Left cardiac atrium (tissue), 4 donors: ENCODE results near the gene HAT1. TPM values are rescaled to one million over a fixed set of nuclear protein-coding genes. Genes with fewer than 3 reads are reported as not detected.
"Not testable (repeated sequence)": the region's sequence is repeated elsewhere in the genome, so short reads cannot be mapped to it uniquely, and the experiment has no call there.

Experiments used
- ATAC-seq, 2 donors: fragments of 200-7000 bp; cut with Tn5 transposase; one replicate each; pipeline ENCODE4 v1.9.1; 2020; ENCODE audit warnings: mild to moderate bottlenecking in 2 of 2, moderate library complexity in 2 of 2
- DNase-seq: peaks from one replicate; pipeline ENCODE4 v3.0.0-alpha.2; 2020
- intact Hi-C, 2 donors: fragments of 100-400 bp; cut with DNase I; formaldehyde crosslinking; loops; one replicate each; pipeline versions ENCODE4 v1.14.1 to v1.15.1; 2022 to 2023
- total RNA-seq, 2 donors: library from RNA; stranded (reverse); fragmentation: NEBNext Ultra II Directional; extraction: Animal tissue kit (Norgen Biotek cat#: 25700); gene quantifications; one replicate each; pipeline ENCODE4 v1.2.1, GENCODE V29; 2021
- donor health status: DM: no; HTN: yes; CAD: no.
- donor health status: DM: no; HTN: yes; CAD: no; lungs with severe emphysema.
- donor health status: DM: yes; HTN: yes; CAD: no.
- donor health status: Dilated cardiomyopathy.

HAT1 gene
- total RNA-seq, 2 donors from 2014 or later: 32.2 to 37.4 TPM

DNA sequence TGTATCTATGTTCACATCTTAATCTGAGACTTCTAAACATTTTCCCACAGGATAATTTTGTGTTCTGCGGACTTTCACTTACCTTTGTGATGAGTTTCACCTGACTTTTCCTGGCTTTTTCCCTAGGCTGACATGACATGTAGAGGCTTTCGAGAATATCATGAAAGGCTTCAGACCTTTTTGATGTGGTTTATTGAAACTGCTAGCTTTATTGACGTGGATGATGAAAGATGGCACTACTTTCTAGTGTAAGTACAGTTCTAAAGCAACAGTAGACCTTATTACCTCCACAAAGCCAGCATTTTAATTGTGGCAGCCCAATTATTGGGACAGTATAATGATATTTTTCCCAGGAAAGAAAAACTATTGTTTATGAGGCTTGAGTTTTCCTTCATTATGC, 43.4 kb downstream of the HAT1 start:
- ATAC-seq (no peak), DNase-seq (no peak)
- intact Hi-C loops: no loop called here

DNA sequence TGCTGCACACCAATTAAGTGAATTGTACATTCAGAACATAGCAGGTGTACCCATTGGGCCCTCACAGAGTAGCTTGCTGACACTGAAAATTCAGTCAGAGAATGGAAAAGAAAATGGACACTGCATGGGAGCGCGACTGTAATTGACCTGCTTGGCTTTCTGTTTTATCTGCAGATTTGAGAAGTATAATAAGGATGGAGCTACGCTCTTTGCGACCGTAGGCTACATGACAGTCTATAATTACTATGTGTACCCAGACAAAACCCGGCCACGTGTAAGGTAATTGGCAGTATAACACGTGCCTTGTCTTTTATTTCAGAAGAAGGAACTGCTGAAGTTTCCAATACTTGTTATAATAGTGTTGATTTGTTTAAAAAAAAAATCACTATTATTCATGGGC, 44.0 kb downstream of the HAT1 start:
- DNase-seq: no peak
- no peak for ATAC-seq
- intact Hi-C loops: no loop called here

DNA sequence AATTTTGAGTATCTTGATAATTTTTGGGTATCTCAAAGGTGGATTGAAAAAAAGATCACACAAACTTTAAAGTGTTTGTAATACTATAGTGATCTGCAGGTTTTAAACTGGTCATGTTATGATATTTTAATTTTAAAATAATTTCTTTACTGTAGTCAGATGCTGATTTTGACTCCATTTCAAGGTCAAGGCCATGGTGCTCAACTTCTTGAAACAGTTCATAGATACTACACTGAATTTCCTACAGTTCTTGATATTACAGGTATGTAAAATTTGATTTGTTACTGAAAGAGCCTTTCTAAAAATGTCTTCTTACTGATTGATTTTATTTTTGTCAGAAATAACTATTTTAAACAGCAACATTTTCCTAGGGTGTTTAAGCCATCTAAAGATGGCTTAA, 44.4 kb downstream of the HAT1 start:
- no peak for ATAC-seq
- intact Hi-C loops: no loop called here

DNA sequence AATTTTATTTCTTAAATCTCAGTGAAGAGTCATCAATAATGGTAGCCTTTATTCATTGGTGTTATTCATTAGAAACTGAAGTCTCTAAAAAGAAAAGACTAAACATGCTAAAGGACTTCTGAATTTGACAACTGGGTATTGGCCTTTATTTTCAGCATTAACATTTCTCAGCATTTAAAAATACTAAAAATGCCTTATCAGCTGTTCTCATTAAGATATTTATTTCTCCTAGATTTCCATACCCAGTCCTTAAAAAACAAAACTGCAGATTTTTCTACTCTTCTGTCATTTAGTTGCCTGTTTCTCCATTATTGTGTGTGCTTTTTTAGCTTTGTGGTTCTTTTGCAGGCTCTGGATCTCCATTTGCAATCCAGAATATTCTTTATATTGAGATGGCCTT, 46.2 kb downstream of the HAT1 start:
- no peak for DNase-seq
- intact Hi-C loops: no loop called here
- ATAC-seq: no peak

More for the DNA sequence above, 44.4 kb downstream of the HAT1 start:
- DNase-seq: no peak

DNA sequence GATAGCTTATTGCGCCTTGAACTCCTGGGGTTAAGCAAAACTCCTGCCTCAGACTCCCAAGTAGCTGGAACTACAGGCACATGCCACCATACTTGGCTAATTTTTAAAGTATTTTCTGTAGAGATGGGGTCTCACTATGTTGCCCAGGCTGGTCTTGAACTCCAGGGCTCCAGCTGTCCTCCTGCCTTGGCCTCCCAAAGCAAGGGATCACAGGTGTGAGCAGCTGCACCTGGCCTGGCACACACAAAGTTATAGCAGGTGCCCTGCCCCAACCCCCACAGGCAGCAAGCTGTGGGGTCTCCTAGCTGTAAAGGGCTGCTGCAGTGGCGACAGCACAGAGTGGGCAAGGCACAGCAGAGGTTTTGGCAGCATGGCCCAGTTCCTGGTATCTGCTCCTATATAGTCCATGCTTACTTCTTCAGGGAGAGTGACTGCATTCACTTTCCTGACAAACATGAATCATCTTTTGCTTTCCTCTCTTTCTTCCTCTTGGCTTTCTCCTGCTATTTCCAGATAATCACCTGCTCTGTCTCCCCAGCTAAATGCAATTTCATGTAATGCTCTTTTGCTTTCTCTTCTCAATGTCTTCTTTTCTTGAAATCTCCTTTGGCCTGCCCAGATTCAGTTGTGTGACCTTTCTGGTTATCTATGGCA, 50.2 kb downstream of the HAT1 start:
- ATAC-seq (no peak), DNase-seq (no peak)
- intact Hi-C loops: no loop called here

DNA sequence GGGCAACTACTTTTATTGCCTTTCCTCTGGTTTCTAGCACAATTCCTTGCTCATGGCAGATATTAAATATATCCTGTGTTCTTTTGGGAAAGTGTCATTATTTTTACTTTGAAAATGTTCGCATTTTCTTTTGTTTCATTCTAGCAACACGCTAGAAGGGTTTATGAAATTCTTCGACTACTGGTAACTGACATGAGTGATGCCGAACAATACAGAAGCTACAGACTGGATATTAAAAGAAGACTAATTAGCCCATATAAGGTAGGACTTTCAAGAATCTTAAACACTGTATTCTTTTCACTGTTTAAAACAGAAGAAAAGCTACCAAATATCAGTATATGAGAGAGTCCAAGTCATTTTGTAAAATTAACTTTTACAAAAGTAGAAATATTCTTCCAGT, 56.8 kb downstream of the HAT1 start:
- DNase-seq (no peak), ATAC-seq (no peak)
- intact Hi-C loops: no loop called here

DNA sequence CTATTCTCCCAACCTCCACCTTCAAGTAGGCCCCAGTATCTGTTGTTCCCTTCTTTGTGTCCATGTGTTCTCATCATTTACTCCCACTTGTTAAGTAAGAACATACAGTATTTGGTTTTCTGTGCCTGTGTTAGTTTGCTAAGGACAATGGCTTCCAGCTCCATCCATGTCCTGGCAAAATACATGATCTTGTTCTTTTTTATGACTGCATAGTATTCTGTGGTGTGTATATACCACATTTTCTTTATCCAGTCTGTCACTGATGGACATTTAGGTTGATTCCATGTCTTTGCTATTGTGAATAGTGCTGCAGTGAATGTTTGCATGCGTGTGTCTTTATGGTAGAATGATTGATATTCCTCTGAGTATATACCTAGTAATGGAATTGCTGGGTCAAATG, 61.7 kb downstream of the HAT1 start:
- ATAC-seq, intact Hi-C loops, DNase-seq: not testable (repeated sequence)

DNA sequence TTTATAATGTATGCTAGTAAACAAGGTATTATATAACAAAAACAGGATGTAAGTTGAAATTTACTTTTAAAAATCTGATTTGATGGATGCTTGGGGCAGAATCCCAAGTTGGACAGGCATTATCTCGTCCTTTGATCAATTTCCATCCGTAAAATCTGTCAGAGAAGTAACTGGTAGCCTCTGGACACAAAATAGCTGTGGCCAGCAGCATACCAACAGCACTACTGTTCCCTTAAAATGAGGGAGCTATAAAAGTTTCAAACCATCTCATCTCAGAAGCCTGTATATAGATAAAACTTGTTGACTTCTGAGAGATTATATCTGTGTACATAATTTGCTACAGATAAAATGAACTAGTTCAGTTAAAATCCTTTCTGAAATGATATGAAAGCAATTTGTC, 62.8 kb downstream of the HAT1 start:
- DNase-seq (no peak), ATAC-seq (no peak)
- intact Hi-C loops: no loop called here

DNA sequence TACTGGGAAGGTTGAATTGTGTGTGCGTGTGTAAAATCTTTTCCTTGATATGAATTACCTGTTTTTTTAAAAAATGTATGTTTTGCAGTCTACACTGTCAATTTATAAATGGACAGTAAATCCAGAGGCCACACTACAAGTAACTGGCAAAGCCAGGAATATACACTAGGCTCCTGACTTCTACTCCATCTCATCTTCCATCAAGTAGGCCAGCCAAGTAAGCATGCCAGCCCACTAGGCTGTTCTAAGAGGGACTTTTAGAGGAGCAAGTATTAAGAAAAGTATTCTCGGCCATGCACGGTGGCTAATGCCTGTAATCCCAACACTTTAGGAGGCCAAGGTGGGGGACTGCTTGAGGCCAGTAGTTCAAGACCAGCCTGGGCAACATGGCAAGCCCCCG, 64.5 kb downstream of the HAT1 start:
- intact Hi-C loops: no loop called here
- no peak for ATAC-seq
- DNase-seq: no peak

DNA sequence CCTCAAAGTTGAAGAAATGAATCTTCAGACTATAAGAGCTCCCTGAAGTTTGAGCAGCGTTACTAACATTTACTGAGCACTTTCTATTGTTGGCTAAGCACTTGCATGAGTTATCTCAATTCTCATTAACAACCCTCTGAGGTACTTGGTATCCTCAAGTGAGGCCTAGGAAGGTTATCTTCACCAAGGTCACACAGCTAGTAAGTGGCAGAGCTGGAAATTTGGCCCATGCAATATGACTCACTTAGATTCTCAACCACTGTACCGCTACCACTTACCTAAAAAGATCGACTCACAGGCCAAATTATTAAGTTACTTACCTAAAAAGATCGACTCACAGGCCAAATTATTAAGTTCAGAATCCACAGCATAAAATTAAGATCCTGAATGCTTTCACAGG, 68.8 kb downstream of the HAT1 start:
- DNase-seq (no peak), ATAC-seq (peak in 1 of 2 donors; percentile 85)
- intact Hi-C loops: no loop called here

DNA sequence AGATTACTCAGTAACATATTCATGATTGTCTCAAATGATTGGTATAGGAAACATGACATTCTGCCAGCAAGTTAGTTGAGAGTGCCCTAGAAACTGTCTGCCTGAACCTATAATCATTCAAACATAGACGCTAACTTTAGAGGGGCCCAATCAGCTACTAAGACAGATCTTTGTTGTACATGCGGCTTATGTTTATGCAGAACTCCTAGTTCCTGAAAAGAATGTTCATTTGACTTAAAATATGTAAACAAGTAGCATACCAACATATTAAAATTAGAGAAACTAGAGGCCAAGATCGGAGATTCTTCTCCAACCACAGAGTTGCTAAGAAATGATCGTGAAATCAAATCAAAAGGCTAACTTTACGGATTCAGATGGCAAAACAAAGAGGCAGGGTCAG, 73.3 kb downstream of the HAT1 start:
- ATAC-seq (no peak), DNase-seq (no peak)
- intact Hi-C loops: no loop called here

DNA sequence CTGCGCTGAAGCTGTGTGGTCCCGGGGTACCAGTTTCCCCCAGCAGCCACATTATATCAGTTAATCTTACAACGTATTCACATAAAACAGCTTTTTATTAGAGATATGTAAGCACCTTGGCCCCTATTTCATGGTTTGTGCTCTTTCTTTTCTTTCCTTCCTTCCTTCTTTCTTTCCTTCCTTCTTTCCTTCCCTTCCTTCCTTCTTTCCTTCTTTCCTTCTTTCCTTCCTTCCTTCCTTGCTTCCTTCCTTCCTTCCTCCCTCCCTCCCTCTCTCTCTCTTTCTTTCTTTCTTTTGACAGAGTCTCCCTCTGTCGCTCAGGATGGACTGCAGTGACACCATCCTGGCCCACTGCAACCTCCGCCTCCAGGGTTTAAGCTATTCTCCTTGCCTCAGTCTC, 73.8 kb downstream of the HAT1 start:
- no peak for ATAC-seq
- DNase-seq: no peak
- intact Hi-C loops: no loop called here

DNA sequence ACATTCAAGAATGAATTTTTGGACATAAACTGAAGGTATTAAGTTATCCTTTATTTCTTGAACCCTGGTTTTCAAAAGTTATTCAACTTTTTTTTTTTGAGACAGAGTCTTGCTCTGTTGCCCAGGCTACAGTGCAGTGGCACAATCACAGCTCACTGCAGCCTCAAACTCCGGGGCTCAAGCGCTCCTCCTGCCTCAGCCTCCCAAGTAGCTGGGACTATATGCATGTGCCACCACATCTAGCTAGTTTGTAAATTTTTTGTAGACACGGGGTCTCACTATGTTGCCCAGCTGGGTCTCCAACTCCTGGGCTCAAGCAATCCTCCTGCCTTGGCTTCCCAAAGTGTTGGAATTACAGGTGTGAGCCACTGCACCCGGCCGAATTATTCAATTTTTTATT, 74.8 kb downstream of the HAT1 start:
- ATAC-seq, DNase-seq, intact Hi-C loops: not testable (repeated sequence)

DNA sequence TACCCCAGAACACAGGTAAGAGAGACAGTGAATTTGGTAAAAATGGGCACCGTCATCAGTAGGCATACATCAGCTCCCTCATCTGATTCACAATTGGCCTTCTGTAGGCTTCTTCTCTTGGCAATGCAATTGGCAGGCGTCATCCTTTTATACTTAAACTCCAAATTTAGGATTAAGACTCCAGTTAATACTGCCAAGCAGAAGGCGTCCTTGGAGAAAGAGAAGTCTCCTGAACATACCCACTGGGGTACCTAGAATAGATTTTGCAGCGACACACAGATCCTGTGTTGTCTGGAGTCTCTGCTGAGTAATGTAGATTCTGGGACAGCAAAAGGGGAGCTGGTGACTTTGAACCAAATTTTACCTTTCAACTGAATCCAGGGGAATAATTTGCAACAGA, 76.9 kb downstream of the HAT1 start:
- intact Hi-C loops: no loop called here
- DNase-seq (no peak), ATAC-seq (peak in 1 of 2 donors; percentile 7)

DNA sequence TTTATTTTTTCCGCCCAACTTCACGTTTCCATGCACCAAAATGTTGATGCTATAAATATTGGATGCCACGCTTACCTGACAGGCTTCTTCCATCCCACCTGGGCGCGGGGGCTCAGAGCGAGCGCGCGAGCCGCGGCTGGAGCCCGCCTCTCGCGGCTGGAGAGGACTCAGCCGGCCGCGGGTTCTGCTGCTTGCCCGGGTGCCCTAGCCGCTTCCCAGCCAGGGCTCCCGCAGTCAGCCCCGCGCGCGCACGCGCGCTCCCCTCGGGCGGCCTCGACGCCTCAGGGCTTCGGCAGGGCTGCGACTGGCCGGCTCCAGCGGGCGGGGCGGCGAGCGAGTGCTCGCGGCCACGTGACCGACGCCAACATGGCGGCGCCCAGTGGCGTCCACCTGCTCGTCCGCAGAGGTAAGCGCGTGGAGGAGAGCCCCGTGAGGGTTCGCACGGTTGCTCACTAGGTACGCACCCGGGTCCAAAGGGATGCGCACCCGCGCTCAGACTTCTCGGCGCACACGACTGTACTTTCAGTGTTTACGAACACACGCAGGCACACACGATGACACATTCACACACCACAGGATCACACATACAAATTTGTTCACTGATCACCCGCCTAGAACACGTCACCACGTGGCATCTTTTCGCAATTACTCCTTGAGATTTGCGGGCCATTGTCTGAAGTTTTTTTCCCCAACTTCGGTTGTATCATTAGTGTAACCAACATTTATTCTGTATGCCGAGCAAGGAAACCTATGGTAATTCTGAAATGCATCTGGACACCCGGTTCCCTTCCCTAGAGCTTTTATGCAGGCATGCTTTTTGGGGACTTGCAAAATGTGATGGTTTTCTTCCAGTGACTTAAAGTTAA, 77.6 kb downstream of the HAT1 start, which contains the start of gene METAP1D:
Gene METAP1D, plus strand, starts transcription at position 350 of the 866 bp plus-strand sequence. Its CDS starts 17 bp downstream, at position 367.
- ATAC-seq (peak; percentile 100), DNase-seq (peak; percentile 94)
- intact Hi-C loops: no loop called here

DNA sequence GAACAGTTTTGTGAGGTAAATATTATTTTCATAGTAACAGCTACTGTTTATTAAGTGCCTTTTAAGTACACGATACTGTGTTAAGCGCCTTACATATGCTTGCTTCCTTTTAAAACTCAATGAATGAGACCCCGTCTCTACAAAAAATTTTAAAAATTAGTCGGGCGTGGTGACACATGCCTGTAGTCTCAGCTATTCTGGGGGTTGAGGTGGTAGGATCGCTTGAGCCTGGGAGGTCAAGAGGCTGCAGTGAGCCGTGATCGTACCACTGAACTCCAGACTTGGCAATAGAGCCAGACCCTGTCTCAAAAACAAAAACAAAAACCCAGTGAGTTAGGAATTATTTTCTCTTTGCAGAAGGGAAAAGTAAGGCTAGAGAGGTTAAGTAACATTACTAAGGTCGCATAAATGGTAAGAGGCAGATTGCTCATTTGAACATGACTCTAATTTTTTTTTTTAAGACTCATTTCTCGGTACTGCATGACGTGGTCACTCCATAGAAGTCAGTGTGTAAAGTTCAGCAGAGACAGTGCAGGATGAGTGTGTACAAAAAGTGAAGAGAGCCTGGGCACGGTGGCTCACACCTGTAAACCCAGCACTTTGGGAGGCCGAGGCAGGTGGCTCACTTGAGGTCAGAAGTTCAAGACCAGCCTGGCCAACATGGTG, 78.6 kb downstream of the HAT1 start:
- no peak for ATAC-seq
- intact Hi-C loops: no loop called here

DNA sequence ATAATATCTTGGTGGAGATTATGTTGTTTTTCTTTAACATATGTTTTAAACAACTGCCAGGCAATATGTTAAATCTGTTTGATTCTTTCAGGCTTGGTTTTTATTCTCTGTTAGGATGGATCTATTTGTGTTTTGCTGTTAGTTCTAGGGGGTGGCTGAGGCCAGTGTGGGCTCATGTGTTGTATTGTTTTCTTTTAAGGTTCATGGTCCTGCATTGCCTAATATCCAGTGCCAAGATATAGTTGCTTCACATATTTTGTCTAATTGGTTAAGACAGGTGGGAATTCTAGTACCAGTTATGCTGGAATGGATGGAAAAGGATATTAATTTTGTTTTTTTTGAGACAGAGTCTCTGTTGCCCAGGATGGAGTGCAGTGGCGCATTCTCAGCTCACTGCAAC, 85.1 kb downstream of the HAT1 start:
- intact Hi-C loops: no loop called here
- no peak for ATAC-seq
- DNase-seq: no peak

More for the DNA sequence above, 78.6 kb downstream of the HAT1 start:
- DNase-seq: no peak

DNA sequence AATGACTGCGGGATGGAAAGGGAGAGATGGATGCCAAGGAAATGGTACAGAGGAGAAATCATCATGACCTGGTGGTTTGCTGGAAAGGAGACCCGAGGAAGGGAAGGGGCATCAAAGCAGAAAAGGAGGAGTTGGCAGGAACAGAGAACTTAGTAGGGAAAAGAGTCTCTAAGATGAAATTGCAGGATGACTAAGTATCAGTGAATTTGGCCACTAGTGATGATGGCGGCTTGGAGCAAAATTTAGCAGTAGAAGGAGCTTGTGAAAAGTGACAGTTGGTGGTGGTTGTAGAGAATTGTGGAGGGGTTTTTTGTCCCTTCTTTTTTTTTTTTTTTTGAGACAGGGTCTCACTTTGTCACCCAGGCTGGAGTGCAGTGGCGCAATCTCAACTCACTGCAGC, 87.6 kb downstream of the HAT1 start:
- intact Hi-C loops: no loop called here
- no peak for ATAC-seq
- DNase-seq: no peak

DNA sequence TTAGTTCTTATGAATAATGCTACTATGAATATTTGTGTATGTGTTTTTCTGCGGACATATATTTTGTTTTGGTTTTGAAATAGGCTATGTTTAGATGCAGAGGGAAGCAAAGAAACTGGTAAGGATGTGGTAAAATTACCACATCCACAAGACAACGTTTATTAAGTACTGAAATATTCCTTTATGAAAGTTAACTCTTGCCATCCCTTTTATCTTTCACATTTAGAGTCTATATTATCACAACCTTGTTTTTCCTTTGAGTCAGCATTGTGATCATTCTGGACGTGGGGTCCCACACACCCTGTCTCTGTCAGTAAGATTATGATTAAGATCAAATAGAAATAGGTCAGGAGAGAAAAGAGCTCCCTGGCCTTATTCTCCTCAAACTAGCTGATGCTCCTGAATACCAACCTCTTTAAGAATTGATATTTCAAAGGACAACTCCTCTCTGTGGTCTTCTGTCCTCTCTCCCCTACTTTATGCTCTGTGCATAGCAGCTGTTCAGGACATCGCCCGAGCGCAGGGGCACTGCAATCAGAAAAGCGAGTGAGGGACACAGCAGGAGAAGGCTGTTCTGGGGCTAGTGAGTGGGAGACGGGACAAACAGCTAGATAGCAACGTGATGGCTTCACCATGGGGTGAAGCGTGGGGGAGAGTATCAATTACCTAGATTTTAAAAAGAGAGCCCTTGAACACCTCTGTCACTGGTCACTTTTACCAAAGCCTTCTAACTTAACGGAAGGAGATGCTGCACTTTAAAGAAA, 89.7 kb downstream of the HAT1 start:
- no peak for ATAC-seq
- intact Hi-C loops: no loop called here
- DNase-seq: no peak
